SK-N-SH (cell line): ENCODE data around the gene SYNGR2.

ENCODE experiments used
- CTCF ChIP-seq: fragments of 200-600 bp; sonication (generic); IDR thresholded peaks from 2 replicates; pipeline ENCODE4 v1.6.1; 2017; ENCODE audit warnings: antibody characterized with exemption, mild to moderate bottlenecking, moderate library complexity
- FOXM1 ChIP-seq: IDR thresholded peaks from 2 replicates; pipeline ENCODE4 v1.4.0; 2012; ENCODE audit warnings: low read depth, mild to moderate bottlenecking
- GATA2 ChIP-seq: sonication (generic); formaldehyde crosslinking; IDR thresholded peaks from 2 replicates; pipeline ENCODE4 v1.5.0; 2020; ENCODE audit warnings: mild to moderate bottlenecking, missing genetic modification reagents
- IRF3 ChIP-seq: fragments of 150-350 bp; IDR thresholded peaks from 2 replicates; pipeline ENCODE4 v1.6.1; 2016; ENCODE audit warnings: mild to moderate bottlenecking, low read depth, low read length
- MAX ChIP-seq: IDR thresholded peaks from 2 replicates; pipeline ENCODE4 v1.4.0; 2012; ENCODE audit warnings: low read depth
- MXI1 ChIP-seq: IDR thresholded peaks from 2 replicates; pipeline ENCODE4 v1.6.1; 2012; ENCODE audit warnings: mild to moderate bottlenecking, low read depth, low read length, improper control_type of control experiment
- NRF1 ChIP-seq: IDR thresholded peaks from 2 replicates; pipeline ENCODE4 v1.6.1; 2012; ENCODE audit warnings: low read depth, mild to moderate bottlenecking, low read length
- RFX5 ChIP-seq: IDR thresholded peaks from 2 replicates; pipeline ENCODE4 v1.6.1; 2012; ENCODE audit warnings: mild to moderate bottlenecking, improper control_type of control experiment, low read length
- TCF12 ChIP-seq: IDR thresholded peaks from 2 replicates; pipeline ENCODE4 v1.4.0; 2012
- TEAD4 ChIP-seq: IDR thresholded peaks from 2 replicates; pipeline ENCODE4 v1.4.0; 2012; ENCODE audit warnings: mild to moderate bottlenecking, borderline replicate concordance; ENCODE audit not compliant: insufficient read depth

GRCh38 chr17:78175643-78175981, 7.2 kb downstream of the SYNGR2 start:
- TF ChIP-seq NRF1, result no peak
- TF ChIP-seq TCF12, result no peak
- no peak for TF ChIP-seq MXI1
- no peak for TF ChIP-seq CTCF
- TF ChIP-seq TEAD4, result no peak
- no peak for TF ChIP-seq MAX
- TF ChIP-seq RFX5, result no peak
- no peak for TF ChIP-seq IRF3
- no peak for TF ChIP-seq FOXM1
- no peak for TF ChIP-seq GATA2
